Measurements from ENCODE around the gene VSTM1.

GRCh38 chr19:54106716-54107115 lies 43.0 kb upstream of the VSTM1 start:
- no peak for TF ChIP-seq CTCF (IDR thresholded peaks at IDR 0.05; ENCODE audit: low read depth, low read length, missing input control)
- TF ChIP-seq HNF4A (conservative IDR thresholded peaks at IDR 0.05) = no peak
- no peak for TF ChIP-seq RAD21 (IDR thresholded peaks at IDR 0.05)
- no peak for TF ChIP-seq YY1 (IDR thresholded peaks at IDR 0.05)
- TF ChIP-seq TAF1 (conservative IDR thresholded peaks at IDR 0.05) = no peak
- no peak for TF ChIP-seq RXRA (IDR thresholded peaks at IDR 0.05)
- no peak for TF ChIP-seq GABPA (IDR thresholded peaks at IDR 0.05 in 1 of 2, conservative IDR thresholded peaks at IDR 0.05 in 1 of 2)
- no peak for TF ChIP-seq MAX (IDR thresholded peaks at IDR 0.05)
